Gastrocnemius medialis (tissue), 4 donors: ENCODE results near the gene SLC25A11. TPM values are rescaled to one million over a fixed set of nuclear protein-coding genes. Genes with fewer than 3 reads are reported as not detected.

Source experiments
- ATAC-seq, 2 donors: fragments of 150-250 bp; one replicate each; pipeline ENCODE4 v1.9.1; 2016
- DNase-seq, 2 donors: peaks; one replicate each; pipeline ENCODE4 v3.0.0-alpha.2; 2019
- H3K27ac ChIP-seq, 4 donors: fragments of 200-600 bp; sonication (generic); 1 replicate in 1 of 4; 2 replicates in 3 of 4; pipeline ENCODE4 v1.5.1; 2016 to 2018; ENCODE audit warnings: mild to moderate bottlenecking in 2 of 4, moderate library complexity in 1 of 4
- H3K27me3 ChIP-seq, 3 donors: fragments of 200-600 bp; sonication (generic) in 2 of 3; 1 replicate in 1 of 3; 2 replicates in 2 of 3; pipeline versions ENCODE4 v1.5.1 to v1.6.0; 2016 to 2019; ENCODE audit warnings: mild to moderate bottlenecking in 1 of 3, moderate library complexity in 1 of 3
- H3K36me3 ChIP-seq, 2 donors: fragments of 200-600 bp; sonication (generic) in 1 of 2; one replicate each; pipeline ENCODE4 v1.5.1; 2017 to 2018
- H3K4me1 ChIP-seq, 2 donors: fragments of 200-600 bp; sonication (generic) in 1 of 2; one replicate each; pipeline ENCODE4 v1.5.1; 2016 to 2017; ENCODE audit warnings: mild to moderate bottlenecking in 2 of 2
- H3K4me3 ChIP-seq, 4 donors: fragments of 200-600 bp; sonication (generic) in 3 of 4; 1 replicate in 1 of 4; 2 replicates in 3 of 4; pipeline ENCODE4 v1.5.1; 2016 to 2019; ENCODE audit warnings: mild to moderate bottlenecking in 2 of 4
- H3K9me3 ChIP-seq, 3 donors: fragments of 200-600 bp; sonication (generic) in 2 of 3; 1 replicate in 1 of 3; 2 replicates in 2 of 3; pipeline ENCODE4 v1.5.1; 2016 to 2019
- POLR2A ChIP-seq, 2 donors: fragments of 450-650 bp; IDR thresholded peaks; one replicate each; pipeline ENCODE4 v1.6.1; 2017; ENCODE audit warnings: antibody characterized with exemption in 2 of 2, mild to moderate bottlenecking in 2 of 2, moderate library complexity in 2 of 2
- in situ Hi-C, 4 donors: fragments of 200-750 bp; cut with MboI; loops; one replicate each; pipeline versions ENCODE4 v1.15.0 to v1.8.0; 2017; ENCODE audit warnings: low sequenced_read_pairs in 4 of 4
- intact Hi-C: fragments of 100-400 bp; cut with DNase I; formaldehyde crosslinking; loops from one replicate; pipeline ENCODE4 v1.15.1; 2023; ENCODE audit warnings: low total_unique reads
- total RNA-seq, 4 donors: library from RNA; depleted of rRNA; stranded (reverse); fragments of >200 nt; gene quantifications; one replicate each; pipeline versions ENCODE4 v1.1.0 to v1.2.3, GENCODE V29; 2016
- TF ChIP-seq, protein P1 (sequence below), 5 experiments: fragments of 450-650 bp in 3 of 5; fragments of 200-600 bp in 2 of 5; sonication (generic) in 2 of 5; IDR thresholded peaks in 4 of 5; conservative IDR thresholded peaks in 1 of 5; 1 replicate in 4 of 5; 2 replicates in 1 of 5; pipeline ENCODE4 v1.5.1; 2016 to 2019; ENCODE audit warnings: antibody characterized with exemption in 5 of 5, mild to moderate bottlenecking in 3 of 5, moderate library complexity in 3 of 5

SLC25A11 gene
- total RNA-seq, 4 donors from 2014 or later: 52.6 to 106 (median 81.7) TPM

DNA sequence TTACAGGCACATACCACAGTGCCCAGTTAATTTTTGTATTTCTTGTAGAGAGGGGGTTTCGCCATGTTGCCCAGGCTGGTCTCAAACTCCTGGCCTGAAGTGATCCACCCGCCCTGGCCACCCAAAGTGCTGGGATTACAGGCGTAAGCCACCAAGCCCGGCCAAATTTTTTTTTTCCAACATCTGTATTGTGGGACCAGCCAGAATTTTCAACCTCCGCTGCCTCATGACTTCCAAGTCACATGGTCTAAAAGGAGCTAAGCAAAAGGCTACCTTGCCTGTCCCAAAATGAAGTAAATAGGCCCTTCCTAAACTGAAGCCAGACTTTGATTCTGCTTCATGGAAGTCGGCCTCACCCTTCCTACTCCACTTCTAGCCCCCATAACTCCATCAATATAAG, 32.0 kb upstream of the SLC25A11 start:
- H3K36me3 ChIP-seq: peaks cover 0 to 45% of the 10 kb centered on the region in 2 donors
- H3K4me1 ChIP-seq: peaks cover 41 to 55% of the 10 kb centered on the region in 2 donors
- ATAC-seq: no peak
- peak in 1 of 2 donors; percentile 18 for DNase-seq
- H3K9me3 ChIP-seq: no peaks in the 10 kb centered on the region
- in situ Hi-C loops (no loop called here), intact Hi-C loops (no loop called here)
- H3K4me3 ChIP-seq: no peak overlapping the region
- H3K27ac ChIP-seq: peak overlapping the region; percentile 88 to 95 (median 94)
- no peaks in the 10 kb centered on the region for H3K27me3 ChIP-seq
- TF ChIP-seq POLR2A (IDR thresholded peaks at IDR 0.05): no peak
- TF ChIP-seq, protein P1, sequence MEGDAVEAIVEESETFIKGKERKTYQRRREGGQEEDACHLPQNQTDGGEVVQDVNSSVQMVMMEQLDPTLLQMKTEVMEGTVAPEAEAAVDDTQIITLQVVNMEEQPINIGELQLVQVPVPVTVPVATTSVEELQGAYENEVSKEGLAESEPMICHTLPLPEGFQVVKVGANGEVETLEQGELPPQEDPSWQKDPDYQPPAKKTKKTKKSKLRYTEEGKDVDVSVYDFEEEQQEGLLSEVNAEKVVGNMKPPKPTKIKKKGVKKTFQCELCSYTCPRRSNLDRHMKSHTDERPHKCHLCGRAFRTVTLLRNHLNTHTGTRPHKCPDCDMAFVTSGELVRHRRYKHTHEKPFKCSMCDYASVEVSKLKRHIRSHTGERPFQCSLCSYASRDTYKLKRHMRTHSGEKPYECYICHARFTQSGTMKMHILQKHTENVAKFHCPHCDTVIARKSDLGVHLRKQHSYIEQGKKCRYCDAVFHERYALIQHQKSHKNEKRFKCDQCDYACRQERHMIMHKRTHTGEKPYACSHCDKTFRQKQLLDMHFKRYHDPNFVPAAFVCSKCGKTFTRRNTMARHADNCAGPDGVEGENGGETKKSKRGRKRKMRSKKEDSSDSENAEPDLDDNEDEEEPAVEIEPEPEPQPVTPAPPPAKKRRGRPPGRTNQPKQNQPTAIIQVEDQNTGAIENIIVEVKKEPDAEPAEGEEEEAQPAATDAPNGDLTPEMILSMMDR (IDR thresholded peaks at IDR 0.05 in 4 of 5, conservative IDR thresholded peaks at IDR 0.05 in 1 of 5): no peak

DNA sequence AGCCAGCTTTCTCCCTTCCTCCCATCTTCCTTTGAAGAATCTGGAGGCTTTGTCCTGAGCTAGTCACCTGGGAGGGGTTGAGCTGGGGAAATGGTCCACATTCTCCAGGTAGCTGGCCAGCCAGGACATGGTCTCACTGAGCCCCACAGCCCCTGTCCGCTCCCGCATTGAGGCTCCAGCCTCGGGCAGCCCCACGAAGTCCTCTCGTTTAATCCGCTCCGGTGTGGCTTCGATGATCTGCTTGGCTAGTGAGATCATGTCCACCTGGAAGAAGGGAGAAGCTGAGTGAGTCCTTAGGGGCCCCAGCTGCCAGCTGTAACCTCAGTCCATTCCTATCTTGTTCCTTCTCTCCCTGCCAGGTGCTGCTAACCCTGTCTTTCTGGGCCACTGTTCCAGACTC, 30.4 kb upstream of the SLC25A11 start:
- no peak for TF ChIP-seq POLR2A (IDR thresholded peaks at IDR 0.05)
- in situ Hi-C loops (no loop called here), intact Hi-C loops (no loop called here)
- Histone ChIP-seq H3K27ac (peak overlapping the region; percentile 88 to 94 (median 92)), H3K27me3 (no peaks in the 10 kb centered on the region), H3K36me3 (peaks cover 0 to 36% of the 10 kb centered on the region in 2 donors), H3K4me1 (peaks cover 55 to 65% of the 10 kb centered on the region in 2 donors), H3K4me3 (no peak overlapping the region), H3K9me3 (no peaks in the 10 kb centered on the region)
- no peak for ATAC-seq
- no peak for DNase-seq

DNA sequence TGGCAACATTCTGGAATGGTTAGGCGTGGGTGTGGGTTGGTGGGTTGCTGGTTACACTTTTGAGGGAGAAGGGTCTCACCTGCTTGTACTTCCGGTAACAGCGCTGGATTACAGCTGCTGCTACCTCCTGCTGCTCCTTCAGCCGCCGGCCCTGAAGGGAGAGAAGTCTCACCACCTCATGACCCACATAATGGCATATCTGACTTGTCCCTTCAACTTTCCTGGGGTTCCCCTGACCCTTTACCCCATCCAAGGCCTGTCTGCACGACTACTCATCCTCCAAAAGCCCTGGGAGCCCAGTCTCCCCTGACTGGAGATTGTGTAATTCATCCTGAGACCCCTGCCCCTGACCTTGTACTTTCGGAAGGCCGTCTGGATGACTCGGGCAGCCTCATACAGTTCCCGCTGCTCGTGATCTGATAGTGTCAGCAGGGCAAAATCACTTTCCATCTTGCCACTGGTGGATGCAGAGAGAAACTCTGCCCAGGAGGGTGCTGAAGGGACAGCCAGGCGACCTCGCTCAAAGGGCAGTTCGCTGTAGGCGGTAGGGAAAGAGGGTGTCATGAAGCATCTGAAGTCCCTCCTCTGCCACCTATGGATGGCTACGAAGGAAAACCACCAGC, 29.8 kb upstream of the SLC25A11 start:
- Histone ChIP-seq H3K27me3 (no peaks in the 10 kb centered on the region), H3K9me3 (no peaks in the 10 kb centered on the region), H3K4me3 (no peak overlapping the region), H3K27ac (peak overlapping the region; percentile 88 to 94 (median 92)), H3K4me1 (peaks cover 53 to 59% of the 10 kb centered on the region in 2 donors), H3K36me3 (peaks cover 0 to 36% of the 10 kb centered on the region in 2 donors)
- no peak for ATAC-seq
- intact Hi-C loops (no loop called here), in situ Hi-C loops (no loop called here)
- peak in 1 of 2 donors; percentile 28 for DNase-seq
- TF ChIP-seq, protein P1 (IDR thresholded peaks at IDR 0.05 in 4 of 5, conservative IDR thresholded peaks at IDR 0.05 in 1 of 5): no peak
- no peak for TF ChIP-seq POLR2A (IDR thresholded peaks at IDR 0.05)

DNA sequence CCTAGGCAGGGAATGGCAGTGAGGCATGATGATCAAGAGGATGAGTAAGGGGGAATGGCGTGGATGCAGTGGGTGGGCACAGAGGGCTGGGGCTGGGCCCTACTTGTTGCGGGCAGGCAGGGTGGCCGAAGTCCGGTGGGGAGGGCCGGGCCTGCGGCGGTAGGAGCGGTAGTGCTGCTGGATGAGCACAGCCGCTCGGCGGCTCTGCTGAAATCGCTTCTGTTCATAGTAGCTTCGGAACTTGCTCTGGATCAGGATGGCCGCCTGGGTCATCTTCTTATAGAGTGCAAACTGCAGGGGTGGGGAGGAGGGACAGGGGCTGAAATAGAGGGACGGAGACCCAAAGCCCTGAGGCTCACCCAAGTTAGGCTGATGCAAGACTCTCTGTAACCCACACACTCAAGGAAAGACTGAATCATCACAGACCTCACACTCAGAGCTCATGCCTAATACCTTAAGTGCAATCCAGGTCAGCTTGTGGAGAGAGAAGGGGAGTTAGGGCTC, 29.3 kb upstream of the SLC25A11 start:
- H3K9me3 ChIP-seq: no peaks in the 10 kb centered on the region
- TF ChIP-seq, protein P1 (IDR thresholded peaks at IDR 0.05 in 4 of 5, conservative IDR thresholded peaks at IDR 0.05 in 1 of 5): no peak
- no peak for TF ChIP-seq POLR2A (IDR thresholded peaks at IDR 0.05)
- no peak for ATAC-seq
- H3K27ac ChIP-seq: peak overlapping the region; percentile 88 to 94 (median 92)
- intact Hi-C loops (no loop called here), in situ Hi-C loops (no loop called here)
- peak in 1 of 2 donors; percentile 21 for DNase-seq
- H3K4me3 ChIP-seq: peak overlapping the region in 2 of 4 donors; percentile 70 to 80
- no peaks in the 10 kb centered on the region for H3K27me3 ChIP-seq
- H3K4me1 ChIP-seq: peaks cover 48 to 54% of the 10 kb centered on the region in 2 donors
- peaks cover 0 to 36% of the 10 kb centered on the region in 2 donors for H3K36me3 ChIP-seq

DNA sequence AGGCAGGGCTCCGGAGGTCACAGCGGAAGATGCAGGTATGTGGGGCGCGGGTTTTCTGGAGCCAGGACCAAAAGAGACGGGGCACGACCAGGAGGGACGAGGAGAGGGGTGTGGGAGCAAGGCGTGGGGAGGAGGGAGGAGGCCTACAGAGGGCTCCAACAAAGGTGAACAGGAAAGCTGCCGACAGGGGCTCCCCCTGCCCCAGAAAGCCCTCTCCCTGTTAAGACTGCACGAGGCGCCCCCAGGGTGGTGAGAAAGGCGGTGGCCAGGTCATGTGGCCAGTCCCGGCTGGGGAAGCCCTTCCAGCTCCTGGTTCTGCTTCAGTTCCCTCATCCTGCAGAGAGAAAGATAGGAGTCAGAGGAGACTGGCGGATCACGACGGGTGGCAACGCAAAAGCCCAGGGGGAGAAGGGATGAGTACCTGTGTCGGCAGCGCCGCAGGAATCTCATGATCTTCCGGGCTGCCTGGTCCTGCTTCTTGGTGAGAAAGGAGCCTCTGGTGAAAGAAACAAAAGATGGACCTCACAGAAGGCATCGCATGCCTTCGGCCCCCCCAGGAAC, 28.7 kb upstream of the SLC25A11 start:
- Histone ChIP-seq H3K4me1 (peaks cover 43 to 50% of the 10 kb centered on the region in 2 donors), H3K27me3 (no peaks in the 10 kb centered on the region), H3K36me3 (peaks cover 0 to 36% of the 10 kb centered on the region in 2 donors), H3K27ac (peak overlapping the region; percentile 88 to 94 (median 92)), H3K4me3 (peak overlapping the region; percentile 68 to 87 (median 75)), H3K9me3 (no peaks in the 10 kb centered on the region)
- DNase-seq (peak in 1 of 2 donors; percentile 34), ATAC-seq (no peak)
- in situ Hi-C loops: no loop called here
- intact Hi-C loops: no loop called here
- TF ChIP-seq POLR2A (IDR thresholded peaks at IDR 0.05): no peak
- TF ChIP-seq, protein P1 (IDR thresholded peaks at IDR 0.05 in 4 of 5, conservative IDR thresholded peaks at IDR 0.05 in 1 of 5): no peak
